ENCODE results near the gene TMEM198. TPM values are rescaled to one million over a fixed set of nuclear protein-coding genes. Genes with fewer than 3 reads are reported as not detected.

Gene TMEM198
- total RNA-seq, 2 experiments from 2014 or later = 0.86 to 1.1 TPM

GRCh38 chr2:219591091-219591490 is 47.3 kb downstream of the TMEM198 start:
- Mint-ChIP-seq H3K9me3 (no peaks in the 10 kb centered on the region), H3K27me3 (ENCODE audit: low read depth) (no peaks in the 10 kb centered on the region), H3K4me3 (no peak overlapping the region), H3K27ac (no peak overlapping the region), H3K36me3 (ENCODE audit: low read depth) (no peaks in the 10 kb centered on the region), H3K4me1 (ENCODE audit: low read depth) (no peaks in the 10 kb centered on the region)
- no peak for DNase-seq
- intact Hi-C loops (cut with micrococcal nuclease) = no loop called here
- CTCF ChIA-PET = interaction anchor here (0.7 to 1.2 kb wide), 2 partner anchors 29 to 30 kb away, joined by 3 to 4 read pairs; no protein-coding TSS in a partner anchor

- Mint-ChIP-seq H3K9me3 (no peaks in the 10 kb centered on the region), H3K27ac (no peak overlapping the region), H3K27me3 (ENCODE audit: low read depth) (no peaks in the 10 kb centered on the region), H3K4me3 (no peak overlapping the region), H3K36me3 (ENCODE audit: low read depth) (no peaks in the 10 kb centered on the region), H3K4me1 (ENCODE audit: low read depth) (peaks cover 3% of the 10 kb centered on the region)
- CTCF ChIA-PET = interaction anchor here (0.6 kb wide), 1 partner anchor 117 kb away, joined by 4 read pairs; no protein-coding TSS in a partner anchor
- no peak for DNase-seq
- intact Hi-C loops (cut with micrococcal nuclease) = no loop called here
These were observed 48.9 kb downstream of the TMEM198 start for GRCh38 chr2:219592736-219593135.

GRCh38 chr2:219593154-219593553 is 49.3 kb downstream of the TMEM198 start:
- H3K27ac Mint-ChIP-seq = no peak overlapping the region
- H3K27me3 Mint-ChIP-seq (ENCODE audit: low read depth) = no peaks in the 10 kb centered on the region
- no peak overlapping the region for H3K4me3 Mint-ChIP-seq
- CTCF ChIA-PET = interaction anchor here (0.6 to 1.0 kb wide), 2 partner anchors 52 to 117 kb away, joined by 4 to 8 read pairs; no protein-coding TSS in a partner anchor
- H3K9me3 Mint-ChIP-seq = no peaks in the 10 kb centered on the region
- DNase-seq = no peak
- H3K4me1 Mint-ChIP-seq (ENCODE audit: low read depth) = peaks cover 3% of the 10 kb centered on the region
- intact Hi-C loops (cut with micrococcal nuclease) = no loop called here
- H3K36me3 Mint-ChIP-seq (ENCODE audit: low read depth) = no peaks in the 10 kb centered on the region

GRCh38 chr2:219595256-219595655 is 51.4 kb downstream of the TMEM198 start:
- Mint-ChIP-seq H3K36me3 (ENCODE audit: low read depth) (no peaks in the 10 kb centered on the region), H3K4me1 (ENCODE audit: low read depth) (peaks cover 10% of the 10 kb centered on the region), H3K9me3 (no peaks in the 10 kb centered on the region), H3K27me3 (ENCODE audit: low read depth) (no peaks in the 10 kb centered on the region), H3K27ac (no peak overlapping the region), H3K4me3 (no peak overlapping the region)
- intact Hi-C loops (cut with micrococcal nuclease) = no loop called here
- no peak for DNase-seq
- CTCF ChIA-PET = no interaction called here

GRCh38 chr2:219596954-219597551 is 53.2 kb downstream of the TMEM198 start:
- no peaks in the 10 kb centered on the region for H3K9me3 Mint-ChIP-seq
- CTCF ChIA-PET = interaction anchor here (1.1 to 2.0 kb wide), 5 partner anchors 44 to 101 kb away, joined by 3 to 19 read pairs (median 4); a partner anchor contains a TSS
- H3K27ac Mint-ChIP-seq = peak overlapping the region; percentile 94
- intact Hi-C loops (cut with micrococcal nuclease) = loop anchor here (1.0 kb wide), 7 partner anchors 45 to 318 kb away; partner anchors contain the start of genes CHPF, DNAJB2 and GMPPA
- H3K4me3 Mint-ChIP-seq = peak overlapping the region; percentile 94
- H3K4me1 Mint-ChIP-seq (ENCODE audit: low read depth) = peaks cover 10% of the 10 kb centered on the region
- H3K27me3 Mint-ChIP-seq (ENCODE audit: low read depth) = no peaks in the 10 kb centered on the region
- DNase-seq = peak; percentile 8
- peaks cover 3% of the 10 kb centered on the region for H3K36me3 Mint-ChIP-seq (ENCODE audit: low read depth)

GRCh38 chr2:219597552-219598307 is 53.9 kb downstream of the TMEM198 start, which contains the start of gene STK11IP:
TSS of gene STK11IP (plus strand) at chr2:219597857. CDS start at chr2:219598120, 263 bp downstream.
- intact Hi-C loops (cut with micrococcal nuclease) = loop anchor here (1.0 kb wide), 7 partner anchors 45 to 318 kb away; partner anchors contain the start of genes CHPF, DNAJB2 and GMPPA
- Mint-ChIP-seq H3K4me3 (peak within 1 kb of the TSS; percentile 94), H3K27me3 (ENCODE audit: low read depth) (no peaks in the 10 kb centered on the region), H3K4me1 (ENCODE audit: low read depth) (peaks cover 10% of the 10 kb centered on the region), H3K9me3 (no peaks in the 10 kb centered on the region), H3K27ac (peak within 1 kb of the TSS; percentile 94), H3K36me3 (ENCODE audit: low read depth) (peaks cover 4% of the 10 kb centered on the region)
- peak; percentile 96 for DNase-seq
- CTCF ChIA-PET = interaction anchor here (1.1 to 2.0 kb wide), 5 partner anchors 44 to 102 kb away, joined by 3 to 19 read pairs (median 4); a partner anchor contains a TSS

- Mint-ChIP-seq H3K4me3 (peak overlapping the region; percentile 94), H3K9me3 (no peaks in the 10 kb centered on the region), H3K27ac (peak overlapping the region; percentile 94), H3K36me3 (ENCODE audit: low read depth) (peaks cover 6% of the 10 kb centered on the region), H3K4me1 (ENCODE audit: low read depth) (peaks cover 10% of the 10 kb centered on the region), H3K27me3 (ENCODE audit: low read depth) (no peaks in the 10 kb centered on the region)
- intact Hi-C loops (cut with micrococcal nuclease) = no loop called here
- DNase-seq = no peak
- CTCF ChIA-PET = interaction anchor here (1.7 kb wide), 1 partner anchor 103 kb away, joined by 4 read pairs; a partner anchor contains a TSS
These were observed 54.7 kb downstream of the TMEM198 start for GRCh38 chr2:219598308-219599078.

Small RNA genes lying within 50 kb of the gene (microRNA-seq; reads per million reads assigned to microRNA genes)
- not detected for gene MIR3132 (ENCODE audit: borderline microRNAs expressed, borderline replicate concordance)

Other genes with a start within 250 kb of the TMEM198 start
- not detected for gene PTPRN, start 234.6 kb upstream of the TMEM198 start, total RNA-seq
- not detected for gene RESP18, start 211.3 kb upstream of the TMEM198 start, total RNA-seq
- 10 to 100 TPM; 67.1 to 74.2 TPM for gene DNPEP, start 156.1 kb upstream of the TMEM198 start, total RNA-seq
- gene DES, start 125.7 kb upstream of the TMEM198 start, total RNA-seq = not detected
- 1 to 10 TPM; 1.3 to 1.4 TPM for gene SPEG, start 109.2 kb upstream of the TMEM198 start, total RNA-seq
- 10 to 100 TPM; 25.2 to 28.4 TPM for gene GMPPA, start 45.1 kb upstream of the TMEM198 start, total RNA-seq
- not detected for gene ASIC4, start 29.5 kb upstream of the TMEM198 start, total RNA-seq
- 1 to 10 TPM; 8.5 to 9.0 TPM for gene CHPF, start 219 bp upstream of the TMEM198 start, total RNA-seq
- 1 to 10 TPM; 1.5 to 1.6 TPM for gene OBSL1, start 27.5 kb downstream of the TMEM198 start, total RNA-seq
- gene INHA, start 28.3 kb downstream of the TMEM198 start, total RNA-seq = not detected
- gene STK11IP, start 53.8 kb downstream of the TMEM198 start, total RNA-seq = 10 to 100 TPM; 32.1 TPM
- not detected for gene SLC4A3, start 83.6 kb downstream of the TMEM198 start, total RNA-seq

Measured in activated naive CD4-positive, alpha-beta T cell treated with anti-CD3 and anti-CD28 coated beads for 36 hours (primary cell).